UCSD-AML1 (cell line): ENCODE data around the gene MRAS.

ENCODE experiments used
- DNase-seq: peaks from one replicate; lab custom pipeline; 2025; ENCODE audit not compliant: unreplicated experiment; lab: John Stamatoyannopoulos, UW

Gene MRAS

GRCh38 chr3:138338811-138339210, 9.6 kb upstream of the MRAS start:
- no peak for DNase-seq

GRCh38 chr3:138340511-138340910, 7.9 kb upstream of the MRAS start:
- no peak for DNase-seq

- no peak for DNase-seq
These were observed 3.6 kb upstream of the MRAS start for GRCh38 chr3:138344754-138345153.

- DNase-seq, result no peak
These were observed 668 bp downstream of the MRAS start for GRCh38 chr3:138348754-138349739.

- no peak for DNase-seq
These were observed 1.7 kb downstream of the MRAS start for GRCh38 chr3:138349926-138350665.

GRCh38 chr3:138351151-138351550, 2.8 kb downstream of the MRAS start:
- no peak for DNase-seq

- DNase-seq, result no peak
These were observed 3.7 kb downstream of the MRAS start for GRCh38 chr3:138351916-138352550.

GRCh38 chr3:138354376-138354775, 6.0 kb downstream of the MRAS start:
- DNase-seq, result no peak

- no peak for DNase-seq
These were observed 6.7 kb downstream of the MRAS start for GRCh38 chr3:138355071-138355470.

GRCh38 chr3:138356730-138357405, 8.5 kb downstream of the MRAS start:
- no peak for DNase-seq

GRCh38 chr3:138359148-138359918, 11.0 kb downstream of the MRAS start:
- DNase-seq, result no peak

- DNase-seq, result no peak
These were observed 11.8 kb downstream of the MRAS start for GRCh38 chr3:138359919-138360868.

- no peak for DNase-seq
These were observed 12.6 kb downstream of the MRAS start for GRCh38 chr3:138360869-138361525.

- DNase-seq, result no peak
These were observed 13.2 kb downstream of the MRAS start for GRCh38 chr3:138361561-138361971.

GRCh38 chr3:138362538-138362937, 14.2 kb downstream of the MRAS start:
- DNase-seq, result no peak

- no peak for DNase-seq
These were observed 14.9 kb downstream of the MRAS start for GRCh38 chr3:138363322-138363721.

- DNase-seq, result no peak
These were observed 16.2 kb downstream of the MRAS start for GRCh38 chr3:138364356-138365252.

- DNase-seq, result no peak
These were observed 16.8 kb downstream of the MRAS start for GRCh38 chr3:138365253-138365555.
